Epithelial cell of umbilical artery (primary cell): ENCODE results near the gene MRPL50. TPM values are rescaled to one million over a fixed set of nuclear protein-coding genes. Genes with fewer than 3 reads are reported as not detected.

ENCODE experiments used
- total RNA-seq: library from RNA; depleted of rRNA; stranded (reverse); fragments of >200 nt; gene quantifications from 2 replicates; pipeline ENCODE4 v1.2.3, GENCODE V29; 2014

The MRPL50 gene
- 18.5 and 19.8 TPM in 2 replicates for total RNA-seq

GRCh38 chr9:101398068-101398929, at the start of gene MRPL50, which contains the start of gene ZNF189:
Gene MRPL50 (minus strand): TSS chr9:101398618. CDS start chr9:101398592, 26 bp downstream.
Gene ZNF189 (plus strand): TSS chr9:101398851. CDS start chr9:101399157, 306 bp downstream.

GRCh38 chr9:101435601-101436079, 37.2 kb upstream of the MRPL50 start, which contains the start of gene ALDOB:
Gene ALDOB (minus strand): TSS chr9:101435774. CDS start chr9:101430887, 4,887 bp downstream.

GRCh38 chr9:101384873-101385536, 13.4 kb downstream of the MRPL50 start, which contains the start of gene BAAT:
Gene BAAT (minus strand): TSS chr9:101385006. CDS start chr9:101371404, 13,602 bp downstream.

Other genes with a start within 250 kb of the MRPL50 start
- not detected in 2 replicates for gene BAAT, start 13.6 kb downstream of the MRPL50 start, total RNA-seq
- gene ZNF189, start 233 bp upstream of the MRPL50 start, total RNA-seq, result 17.2 and 23.1 TPM in 2 replicates
- not detected in 2 replicates for gene ALDOB, start 37.2 kb upstream of the MRPL50 start, total RNA-seq
- gene RNF20, start 135.2 kb upstream of the MRPL50 start, total RNA-seq, result 24.4 and 30.5 TPM in 2 replicates
- not detected in 2 replicates for gene PPP3R2, start 196.4 kb upstream of the MRPL50 start, total RNA-seq